ENCODE data around the gene ACSM3. TPM values are rescaled to one million over a fixed set of nuclear protein-coding genes. Genes with fewer than 3 reads are reported as not detected.

Gene ACSM3
- total and polyA plus RNA-seq, 2 experiments from 2014 or later, result 5.7 to 8.7 TPM

- TF ChIP-seq NANOG (IDR thresholded peaks at IDR 0.05; ENCODE audit: borderline replicate concordance), result no peak
- no peak for TF ChIP-seq STAT1 (IDR thresholded peaks at IDR 0.05; ENCODE audit: unreplicated experiment)
Observed at GRCh38 chr16:20789130-20789529, 25.3 kb downstream of the ACSM3 start (continued).

- Histone ChIP-seq H3F3A (replicated peaks; ENCODE audit: low read depth) (no peaks in the 10 kb centered on the region), H3K27me3 (ENCODE audit: insufficient read depth) (no peaks in the 10 kb centered on the region), H3K4me2 (no peak overlapping the region), H3K79me2 (replicated peaks; ENCODE audit: insufficient read depth) (no peaks in the 10 kb centered on the region), H4K20me1 (replicated peaks; ENCODE audit: insufficient read depth) (no peaks in the 10 kb centered on the region), H2AFZ (no peak overlapping the region), H3K36me3 (ENCODE audit: insufficient read depth) (no peaks in the 10 kb centered on the region), H3K9me2 (ENCODE audit: insufficient read depth) (no peaks in the 10 kb centered on the region), H3K4me3 (no peak overlapping the region), H3K27ac (ENCODE audit: low read depth) (no peak overlapping the region), H3K4me1 (ENCODE audit: insufficient read depth) (no peaks in the 10 kb centered on the region; the same call in 1 of the 2 replicates)
- no peaks in the 10 kb centered on the region for H3K27me3 Mint-ChIP-seq (ENCODE audit: insufficient read depth, low read depth, poor library complexity)
- H3K9me3 Mint-ChIP-seq, result no peaks in the 10 kb centered on the region
- no peak for TF ChIP-seq POLR2AphosphoS5 (IDR thresholded peaks at IDR 0.05; ENCODE audit: low read depth)
- no peak for TF ChIP-seq CREB1 (CRISPR knock-in tag; IDR thresholded peaks at IDR 0.05; ENCODE audit: low read depth)
- no peak for TF ChIP-seq EZH2 (IDR thresholded peaks at IDR 0.05; ENCODE audit: low read depth, unreplicated experiment)
- TF ChIP-seq EZH2phosphoT487 (IDR thresholded peaks at IDR 0.05; ENCODE audit: unreplicated experiment), result no peak
- TF ChIP-seq NANOG (IDR thresholded peaks at IDR 0.05; ENCODE audit: borderline replicate concordance), result no peak
- TF ChIP-seq JUNB (IDR thresholded peaks at IDR 0.05; ENCODE audit: unreplicated experiment), result no peak
- no peak for TF ChIP-seq ZNF114 (CRISPR knock-in tag; IDR thresholded peaks at IDR 0.05)
- TF ChIP-seq CTCF (conservative IDR thresholded peaks at IDR 0.05; ENCODE audit: low read depth in 2 of 2), result no peak
- no peak for TF ChIP-seq STAT1 (IDR thresholded peaks at IDR 0.05; ENCODE audit: unreplicated experiment)
- H3K4me1 Mint-ChIP-seq, result peaks cover 11% of the 10 kb centered on the region
- no peak overlapping the region for H3K27ac Mint-ChIP-seq
- no peak for ATAC-seq
- H3K4me3 Mint-ChIP-seq, result no peak overlapping the region
- no peaks in the 10 kb centered on the region for H3K36me3 Mint-ChIP-seq (ENCODE audit: low read depth)
- DNase-seq (ENCODE audit: low spot score), result no peak
Observed at GRCh38 chr16:20791923-20792612, 28.3 kb downstream of the ACSM3 start.

- no peak overlapping the region for H3K4me3 Mint-ChIP-seq
- ATAC-seq, result no peak
- TF ChIP-seq REST (IDR thresholded peaks at IDR 0.05; ENCODE audit: unreplicated experiment) (no peak), EZH2phosphoT487 (IDR thresholded peaks at IDR 0.05; ENCODE audit: unreplicated experiment) (no peak), NANOG (IDR thresholded peaks at IDR 0.05; ENCODE audit: borderline replicate concordance) (no peak), ZNF331 (CRISPR knock-in tag; IDR thresholded peaks at IDR 0.05; ENCODE audit: low read depth) (no peak)
Observed at GRCh38 chr16:20798364-20798763, 34.5 kb downstream of the ACSM3 start.

More at GRCh38 chr16:20798364-20798763, 34.5 kb downstream of the ACSM3 start:
- Histone ChIP-seq H3K4me1 (ENCODE audit: insufficient read depth) (no peaks in the 10 kb centered on the region), H3K4me2 (no peak overlapping the region), H4K20me1 (replicated peaks; ENCODE audit: insufficient read depth) (no peaks in the 10 kb centered on the region), H3K79me2 (replicated peaks; ENCODE audit: insufficient read depth) (no peaks in the 10 kb centered on the region), H3F3A (replicated peaks; ENCODE audit: low read depth) (no peaks in the 10 kb centered on the region), H3K27me3 (ENCODE audit: insufficient read depth) (no peaks in the 10 kb centered on the region), H3K9me2 (ENCODE audit: insufficient read depth) (no peaks in the 10 kb centered on the region), H3K27ac (ENCODE audit: low read depth) (no peak overlapping the region), H3K36me3 (ENCODE audit: insufficient read depth) (no peaks in the 10 kb centered on the region), H3K4me3 (no peak overlapping the region), H2AFZ (no peak overlapping the region)
- no peak for DNase-seq (ENCODE audit: low spot score)
- peaks cover 11% of the 10 kb centered on the region; the same call in 1 of the 3 replicates for H3K36me3 Mint-ChIP-seq (ENCODE audit: low read depth)
- H3K27ac Mint-ChIP-seq, result no peak overlapping the region
- no peaks in the 10 kb centered on the region for H3K27me3 Mint-ChIP-seq (ENCODE audit: insufficient read depth, low read depth, poor library complexity)
- H3K4me1 Mint-ChIP-seq, result no peaks in the 10 kb centered on the region
- H3K9me3 Mint-ChIP-seq, result no peaks in the 10 kb centered on the region
